Eye (tissue), 1 donor: ENCODE measurements around the gene LPCAT1.
A peak's percentile ranks its signal among the peaks of the same experiment; 100 is the strongest.

Source experiments
- DNase-seq: peaks from one replicate; pipeline ENCODE4 v3.0.0-alpha.2; 2015

Gene LPCAT1

DNA sequence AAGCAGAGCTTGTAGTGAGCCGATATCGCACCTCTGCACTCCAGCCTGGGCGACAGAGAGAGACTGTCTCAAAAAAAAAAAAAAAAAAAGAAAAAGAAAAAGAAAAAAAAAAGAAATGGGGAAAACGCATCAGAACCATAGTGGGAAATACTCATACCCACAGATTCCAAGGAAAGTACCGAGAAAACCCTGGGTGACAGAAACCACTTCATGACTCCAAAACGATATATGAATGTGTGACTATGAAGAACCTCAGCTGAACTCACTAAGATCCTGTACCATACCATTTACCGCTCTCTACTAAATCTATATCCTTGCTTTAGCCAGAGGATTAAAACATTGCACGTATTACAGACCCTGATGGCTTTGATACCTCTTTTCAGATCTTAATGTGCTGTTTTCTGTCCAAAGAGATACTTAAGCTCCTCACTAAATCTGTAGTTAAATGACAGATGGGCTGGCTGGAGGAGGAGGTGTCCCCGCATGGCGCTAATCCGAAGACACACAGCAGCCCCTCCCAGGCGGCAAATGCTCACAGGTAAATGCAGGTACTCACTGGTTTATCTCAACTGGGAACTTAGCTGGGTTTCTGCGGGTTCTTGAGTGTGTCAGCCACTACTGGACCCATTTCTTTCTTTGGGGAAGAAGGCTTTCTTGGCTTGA is 2.8 kb downstream of the LPCAT1 start:
- no peak for DNase-seq

DNA sequence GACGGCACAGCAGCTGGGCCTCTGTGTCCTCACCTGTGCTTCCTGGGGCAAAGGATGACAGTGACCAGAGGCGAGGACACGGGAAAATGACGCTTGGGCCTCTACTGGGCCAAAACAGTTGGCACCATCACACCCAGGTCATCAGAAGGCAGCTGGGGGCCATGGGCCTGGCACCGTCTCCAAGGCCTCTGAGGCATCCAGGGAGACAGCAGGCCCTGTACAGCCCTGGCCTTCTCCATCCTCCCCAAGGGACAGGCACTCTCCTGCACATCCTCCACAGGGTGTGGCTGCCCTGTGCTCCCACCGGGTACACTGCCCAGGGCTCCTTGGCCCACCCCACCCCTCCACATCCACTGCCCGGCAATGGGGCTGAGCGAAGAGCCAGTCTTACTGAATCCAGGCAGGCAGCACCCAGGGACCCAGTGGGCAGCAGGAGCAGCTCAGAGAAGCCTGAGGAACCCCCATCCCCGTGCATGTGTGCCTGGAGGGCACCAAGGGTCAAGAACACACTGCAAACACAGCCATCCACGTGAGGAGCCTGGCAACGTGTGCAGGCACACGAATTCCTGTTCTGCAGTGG is 4.0 kb downstream of the LPCAT1 start:
- DNase-seq, result no peak

DNA sequence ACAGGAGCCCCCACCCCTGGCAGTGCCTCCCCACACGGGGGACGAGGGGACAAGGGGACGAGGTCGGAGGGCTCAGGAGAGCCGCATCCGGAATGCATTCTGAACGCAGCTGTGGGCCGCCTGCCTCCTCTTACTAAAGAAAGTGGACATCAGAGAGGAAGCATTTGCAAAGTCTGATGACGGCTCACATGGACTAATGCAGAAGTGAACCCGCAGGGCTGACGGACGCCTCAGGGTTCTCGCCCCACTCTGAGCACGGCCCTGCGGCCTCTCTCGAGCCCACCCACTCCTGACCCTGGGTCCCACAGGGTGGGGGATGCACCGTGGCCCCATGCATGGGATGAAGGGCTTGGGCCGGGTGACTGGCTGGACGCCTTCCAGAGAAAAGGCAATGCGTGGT is 5.9 kb downstream of the LPCAT1 start:
- DNase-seq, result no peak

DNA sequence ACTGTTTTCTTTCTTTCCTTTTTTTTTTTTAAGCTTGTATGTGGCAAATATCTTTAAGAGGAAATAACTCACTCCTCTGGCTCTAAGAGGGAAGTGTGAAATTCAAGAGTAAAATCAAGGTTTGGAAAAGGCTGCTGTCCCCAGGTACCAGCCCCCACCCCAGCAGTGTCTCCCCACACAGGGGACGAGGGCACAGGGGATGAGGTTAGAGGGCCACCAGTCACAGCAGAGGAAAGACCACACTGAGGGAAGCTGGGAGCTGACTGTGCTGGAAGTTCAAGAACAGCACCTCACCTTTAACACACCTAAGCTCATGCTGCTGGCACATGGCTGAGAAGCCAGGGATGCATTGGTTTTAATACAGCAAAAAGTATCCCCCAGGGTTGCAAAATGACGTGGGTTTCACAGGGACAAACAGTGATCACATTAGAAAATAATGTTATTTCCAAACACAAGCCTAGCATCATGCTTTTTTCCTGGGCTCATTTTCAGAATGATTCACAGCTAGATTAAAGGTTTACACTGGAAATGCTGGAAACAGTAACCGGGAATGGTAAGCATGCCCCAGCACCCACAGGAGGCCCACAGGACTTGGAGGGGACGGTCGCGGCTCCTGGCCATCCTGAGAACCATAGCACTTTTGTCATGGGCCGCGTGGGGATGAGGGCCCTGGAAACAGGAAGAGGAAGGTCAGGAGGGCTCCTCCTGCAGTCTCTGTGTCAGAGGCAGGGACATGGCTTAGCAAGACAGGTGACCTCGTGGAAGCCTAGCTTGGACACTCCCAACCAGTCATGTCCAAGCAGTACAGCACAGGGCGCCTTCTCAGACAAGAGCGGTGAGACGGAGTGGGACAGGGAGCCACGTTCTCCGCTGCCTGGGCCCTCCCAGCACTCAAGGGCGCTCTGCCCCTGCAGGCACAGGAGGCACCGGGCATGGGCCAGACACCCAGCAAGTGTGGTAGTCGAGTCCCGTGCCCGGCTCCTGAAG is 6.9 kb downstream of the LPCAT1 start:
- DNase-seq, result no peak

DNA sequence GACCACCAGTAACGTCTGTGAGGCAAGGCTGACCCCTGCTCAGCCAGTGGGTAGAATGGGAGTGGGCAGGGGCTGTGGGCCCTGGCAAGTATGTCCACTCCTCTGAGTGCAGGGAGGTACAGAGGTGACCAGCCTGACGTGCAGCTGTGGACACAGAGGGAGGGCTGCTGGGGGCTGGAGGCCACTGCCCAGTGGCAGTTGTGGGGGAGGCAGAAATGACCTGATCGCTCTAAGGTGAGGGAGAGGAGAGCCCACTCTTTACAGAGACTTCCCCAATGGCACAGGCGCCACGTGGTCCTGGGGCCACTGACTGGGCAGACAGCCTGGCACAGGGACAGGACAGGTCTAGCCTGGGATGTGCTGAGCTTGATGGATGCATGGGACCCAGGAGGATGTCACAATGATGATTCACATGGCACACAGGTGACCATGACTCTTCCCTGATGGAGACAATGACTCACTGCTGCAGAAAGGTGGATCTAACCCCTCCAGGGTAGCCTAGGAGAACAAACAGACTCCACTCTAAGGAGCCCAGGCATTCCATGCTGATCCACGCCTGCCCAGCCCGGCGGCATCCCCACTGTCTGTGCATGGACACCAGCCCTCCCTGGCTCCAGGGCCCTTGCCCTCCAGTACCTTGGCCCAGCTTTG is 7.7 kb downstream of the LPCAT1 start:
- no peak for DNase-seq

DNA sequence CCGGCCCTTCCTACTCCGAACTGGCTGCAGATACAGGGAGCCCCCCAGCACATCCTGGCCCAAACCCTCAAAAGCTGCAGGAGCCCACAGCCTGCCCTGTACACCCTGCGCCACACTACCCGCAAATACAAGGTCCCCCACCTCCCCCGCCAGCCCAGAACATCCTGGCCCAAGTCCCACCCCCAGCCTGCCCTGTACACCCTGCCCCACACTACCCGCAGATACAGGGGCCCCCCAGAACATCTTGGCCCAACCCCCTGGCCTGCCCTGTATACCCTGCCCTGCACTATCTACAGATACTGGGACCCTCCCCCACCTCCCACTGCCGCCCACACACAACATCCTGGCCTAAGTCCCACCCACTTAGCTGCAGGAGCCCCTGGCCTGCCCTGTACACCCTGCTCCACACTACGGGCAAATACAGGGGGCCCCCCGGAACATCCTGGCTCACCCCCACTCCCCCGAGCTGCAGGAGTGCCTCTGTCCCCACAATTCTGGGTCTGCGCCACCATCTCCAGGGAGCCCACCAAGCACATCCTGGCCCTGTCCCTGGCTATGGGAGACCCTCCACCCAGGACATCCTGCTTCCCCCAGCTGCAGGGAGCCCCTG is 8.3 kb downstream of the LPCAT1 start:
- DNase-seq, result no peak

DNA sequence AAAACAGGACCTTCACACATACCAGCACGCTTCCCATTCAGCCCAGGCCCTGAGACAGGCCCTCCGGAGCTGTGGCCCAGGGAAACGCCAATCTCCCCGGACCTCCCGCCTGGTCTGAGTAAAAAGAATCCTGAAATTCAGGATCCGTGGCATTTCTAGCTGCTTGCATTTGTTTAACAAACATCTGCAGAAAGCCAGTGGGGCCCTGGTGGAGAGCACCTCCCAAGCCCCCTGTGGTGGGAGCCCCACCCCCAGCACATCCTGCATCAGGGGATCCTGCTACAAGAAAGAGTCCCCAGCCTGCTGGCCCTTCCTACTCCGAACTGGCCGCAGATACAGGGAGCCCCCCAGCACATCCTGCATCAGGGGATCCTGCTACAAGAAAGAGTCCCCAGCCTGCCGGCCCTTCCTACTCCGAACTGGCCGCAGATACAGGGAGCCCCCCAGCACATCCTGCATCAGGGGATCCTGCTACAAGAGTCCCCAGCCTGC is 8.9 kb downstream of the LPCAT1 start:
- peak; percentile 30 for DNase-seq

DNA sequence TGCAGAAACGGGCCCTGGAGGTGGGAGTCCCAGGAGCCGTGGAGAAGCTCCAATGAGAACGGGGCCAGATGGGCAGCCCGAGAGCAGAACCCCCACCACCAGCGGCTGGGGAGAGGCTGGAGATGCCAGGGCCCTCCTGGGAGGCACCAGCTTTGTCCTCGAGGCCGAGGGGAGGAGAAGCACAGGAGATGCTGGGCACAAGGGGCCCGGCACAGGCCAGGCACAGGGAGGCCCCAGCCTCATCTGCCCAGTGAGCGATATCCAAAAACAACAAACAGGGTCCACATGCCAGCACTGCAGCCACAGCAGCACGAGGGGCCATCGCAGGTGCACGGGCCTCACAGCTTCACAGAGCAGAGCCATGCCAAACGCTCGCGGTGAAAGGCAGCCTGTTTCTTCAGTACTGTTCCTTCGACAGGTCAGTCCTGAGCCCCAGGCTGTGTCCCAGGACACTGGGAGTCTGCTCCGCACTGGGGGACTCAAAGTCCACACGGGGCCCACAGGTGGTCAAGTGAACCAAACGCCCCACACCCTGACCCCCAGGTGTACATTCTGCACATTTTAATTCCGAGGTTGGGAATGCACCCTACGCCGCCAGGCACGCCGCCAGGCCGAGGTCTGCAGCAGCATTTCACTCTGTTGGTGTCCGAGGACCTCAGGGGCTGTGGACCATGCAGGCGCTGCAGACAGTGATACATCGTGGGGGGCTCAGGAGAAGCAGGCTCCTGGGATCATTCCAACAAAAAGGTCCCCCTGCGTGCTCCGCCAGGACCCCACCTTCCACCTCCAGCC is 9.5 kb downstream of the LPCAT1 start:
- no peak for DNase-seq

DNA sequence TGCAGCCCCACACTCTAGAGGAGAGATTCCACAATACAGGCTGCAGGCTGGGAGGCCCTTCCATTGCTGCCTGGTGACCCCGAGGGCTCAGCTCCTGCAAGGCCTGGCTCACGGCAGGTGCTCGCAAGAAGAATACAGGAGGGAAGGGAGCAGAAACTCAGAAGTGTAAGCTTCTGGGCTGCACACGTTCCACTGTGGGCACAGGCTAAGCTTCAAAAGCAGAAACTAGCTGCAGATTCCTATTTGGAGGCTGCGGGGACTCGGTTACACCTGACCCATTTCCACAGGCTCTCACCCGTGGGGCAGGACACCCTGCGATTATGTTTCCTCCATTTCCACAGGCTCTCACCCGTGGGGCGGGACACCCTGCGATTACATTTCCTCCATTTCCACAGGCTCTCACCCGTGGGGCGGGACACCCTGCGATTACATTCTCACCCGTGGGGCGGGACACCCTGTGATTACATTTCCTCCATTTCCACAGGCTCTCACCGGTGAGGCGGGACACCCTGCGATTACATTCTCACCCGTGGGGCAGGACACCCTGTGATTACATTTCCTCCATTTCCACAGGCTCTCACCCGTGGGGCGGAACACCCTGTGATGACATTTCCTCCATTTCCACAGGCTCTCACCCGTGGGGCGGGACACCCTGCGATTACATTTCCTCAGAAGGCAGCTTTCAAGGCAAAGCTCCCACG is 10.3 kb downstream of the LPCAT1 start:
- no peak for DNase-seq

DNA sequence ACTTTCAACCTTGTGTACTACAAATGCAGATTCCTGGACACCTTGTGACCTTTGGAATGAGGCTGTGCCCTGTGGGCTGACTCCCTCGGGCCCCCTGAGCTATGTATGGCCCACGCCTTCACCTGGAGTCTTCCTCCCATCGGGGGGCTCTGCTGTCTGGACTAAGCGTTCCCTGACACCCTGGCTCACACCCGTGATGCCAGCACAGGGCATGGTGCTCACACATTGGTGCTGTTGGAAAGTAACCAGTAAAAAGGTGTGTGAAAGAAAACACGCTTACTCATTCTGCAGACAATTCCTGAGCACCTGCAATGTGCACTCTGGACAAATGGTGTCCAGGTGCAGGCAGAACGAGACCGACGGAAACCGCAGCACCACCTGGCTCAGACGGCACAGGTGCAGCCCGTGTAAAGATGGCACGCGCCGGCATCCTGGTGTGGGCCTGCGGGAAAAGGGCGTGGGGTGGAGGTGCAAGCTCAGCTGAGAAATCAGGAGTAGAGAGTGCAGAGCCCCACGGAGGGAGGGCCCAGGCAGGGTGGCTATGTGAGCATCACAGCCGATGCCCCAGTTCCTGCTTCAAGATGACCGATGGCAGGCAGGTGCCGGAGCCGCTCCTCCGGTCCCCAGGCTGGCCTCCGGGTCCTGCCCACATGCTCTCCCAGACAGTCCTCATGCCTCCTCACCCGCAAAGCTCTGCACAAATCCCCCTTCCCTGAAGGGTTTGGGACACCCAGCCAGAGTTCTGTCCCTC is 11.0 kb downstream of the LPCAT1 start:
- no peak for DNase-seq

DNA sequence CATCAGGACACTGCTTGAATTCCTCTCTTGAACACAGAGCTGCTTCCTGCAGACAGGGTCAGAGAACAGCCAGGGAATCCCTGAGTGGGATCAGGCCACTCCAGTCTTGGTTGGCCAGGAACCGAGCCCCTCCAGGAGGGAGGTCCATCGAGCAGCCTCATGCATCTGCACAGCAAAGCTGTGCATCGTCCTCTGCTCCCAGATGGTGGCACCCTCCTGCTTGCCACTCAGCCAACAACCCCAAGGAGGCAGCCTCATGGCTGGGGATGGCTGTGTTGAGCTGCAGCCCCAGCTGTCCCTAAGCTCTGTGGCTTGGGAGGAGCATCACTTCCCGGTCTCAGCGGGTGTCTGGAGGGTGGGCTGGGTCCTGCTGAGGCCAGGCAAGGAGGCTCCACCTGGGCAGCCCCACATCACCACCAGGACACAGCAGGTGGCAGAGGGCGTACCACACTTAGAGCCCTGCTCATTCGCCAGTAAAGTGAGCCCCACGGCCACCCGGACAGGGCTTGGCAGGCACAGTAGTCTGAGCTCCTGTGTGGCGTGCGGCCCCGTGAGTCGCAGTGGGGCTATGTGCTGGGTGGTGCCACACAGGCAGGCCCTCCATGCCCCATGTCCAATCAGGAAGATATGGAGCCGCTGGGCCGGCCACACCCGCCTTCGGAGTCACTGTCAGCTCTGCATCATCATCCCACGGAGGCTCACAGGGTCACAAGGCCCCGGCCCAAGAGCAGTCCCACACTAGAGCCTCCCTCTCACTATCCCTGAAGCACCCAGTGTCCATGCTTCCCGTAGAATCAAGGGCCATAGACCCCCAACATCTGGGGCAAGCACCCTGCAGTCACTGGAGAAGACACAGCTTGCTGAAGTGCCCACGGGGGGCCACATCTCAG is 11.9 kb downstream of the LPCAT1 start:
- no peak for DNase-seq

DNA sequence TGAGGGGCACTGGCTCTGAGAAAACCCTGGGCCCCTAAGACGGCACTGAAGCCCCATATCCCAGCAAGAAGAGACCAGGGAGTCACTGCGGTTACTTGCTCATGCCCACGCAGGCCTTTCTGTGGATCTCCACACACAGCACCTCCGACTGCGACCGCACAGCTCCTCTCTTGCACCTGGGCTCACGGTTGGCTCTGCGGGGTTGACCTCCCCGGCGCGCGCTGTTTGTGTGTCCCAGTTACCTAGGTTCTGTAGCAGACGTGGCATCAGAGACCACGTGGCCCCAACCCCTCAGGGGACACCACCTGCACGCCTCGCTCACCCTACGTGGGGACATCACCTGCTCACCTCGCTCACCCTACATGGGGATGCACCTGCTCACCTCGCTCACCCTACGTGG is 12.7 kb downstream of the LPCAT1 start:
- DNase-seq, result no peak

DNA sequence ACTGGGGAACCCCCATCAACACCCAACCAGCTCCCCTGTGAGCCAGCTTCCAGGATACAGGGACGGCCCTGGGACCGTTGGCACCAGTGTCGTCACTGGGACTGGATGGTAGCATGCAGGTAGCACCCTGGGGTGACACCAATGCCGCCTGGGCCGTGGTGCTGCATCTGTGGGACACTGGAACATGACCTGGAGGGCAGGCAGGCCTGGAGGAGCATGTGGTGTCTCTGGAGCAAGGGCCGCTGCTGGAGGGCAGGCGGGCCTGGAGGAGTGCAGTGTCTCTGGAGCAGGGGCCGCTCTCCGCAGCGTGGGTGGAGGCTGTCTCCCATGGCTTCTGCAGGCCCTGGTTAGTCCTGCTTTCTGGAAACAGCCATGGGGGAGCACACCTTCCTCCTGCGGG is 13.1 kb downstream of the LPCAT1 start:
- no peak for DNase-seq

DNA sequence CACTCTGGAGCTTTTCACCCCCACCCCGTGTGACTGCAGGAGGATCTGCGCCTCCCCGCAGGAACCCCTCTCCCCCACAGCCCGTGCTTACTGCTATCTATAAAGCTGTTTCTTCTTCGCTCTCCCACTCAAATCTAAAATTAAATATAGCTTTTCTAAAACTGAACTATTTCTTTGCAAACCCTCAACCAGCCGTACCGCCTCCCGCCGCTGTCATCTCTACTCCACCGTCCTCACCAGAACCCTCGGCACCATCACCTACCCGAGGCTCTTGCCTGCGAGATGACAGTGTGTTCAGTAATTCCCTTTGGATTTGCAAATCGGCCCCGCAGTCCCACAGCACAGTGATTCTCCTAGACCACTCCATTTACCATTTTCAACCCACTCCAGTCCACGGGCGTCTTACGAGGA is 13.6 kb downstream of the LPCAT1 start:
- DNase-seq, result no peak

DNA sequence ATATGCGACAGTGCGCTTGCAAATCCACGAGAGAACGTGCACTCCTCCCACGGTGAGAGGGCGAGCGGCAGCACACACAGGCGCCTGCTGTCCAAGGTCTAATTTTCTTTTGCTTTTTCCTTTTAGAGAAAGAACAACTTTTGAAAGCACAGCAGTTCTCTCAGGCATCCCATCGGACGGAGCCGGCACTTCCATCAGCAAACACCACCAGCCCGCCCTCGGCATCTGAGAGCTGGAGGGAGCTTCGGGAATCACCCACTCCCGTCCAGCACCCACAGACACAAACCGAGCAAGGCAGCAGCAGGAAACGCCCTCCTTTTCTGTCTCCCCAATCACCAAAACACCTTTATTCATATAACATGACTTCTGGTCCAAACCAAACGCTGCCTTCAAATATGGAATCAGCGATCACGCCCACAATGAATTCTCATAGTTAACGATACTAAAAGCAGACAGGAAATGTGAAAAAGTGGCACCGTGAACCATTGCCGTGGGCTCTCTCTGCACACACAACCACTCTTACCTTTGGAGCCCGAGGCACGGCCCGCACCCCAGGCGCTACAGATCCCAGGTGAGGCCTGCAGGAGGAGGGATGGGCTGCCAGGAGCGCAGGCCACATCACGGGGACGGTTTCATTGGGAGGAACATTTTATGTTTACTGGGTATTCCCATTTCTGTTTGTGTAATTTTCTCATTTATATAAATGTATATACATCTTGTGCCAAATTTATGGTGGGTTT is 14.2 kb downstream of the LPCAT1 start:
- DNase-seq, result no peak

DNA sequence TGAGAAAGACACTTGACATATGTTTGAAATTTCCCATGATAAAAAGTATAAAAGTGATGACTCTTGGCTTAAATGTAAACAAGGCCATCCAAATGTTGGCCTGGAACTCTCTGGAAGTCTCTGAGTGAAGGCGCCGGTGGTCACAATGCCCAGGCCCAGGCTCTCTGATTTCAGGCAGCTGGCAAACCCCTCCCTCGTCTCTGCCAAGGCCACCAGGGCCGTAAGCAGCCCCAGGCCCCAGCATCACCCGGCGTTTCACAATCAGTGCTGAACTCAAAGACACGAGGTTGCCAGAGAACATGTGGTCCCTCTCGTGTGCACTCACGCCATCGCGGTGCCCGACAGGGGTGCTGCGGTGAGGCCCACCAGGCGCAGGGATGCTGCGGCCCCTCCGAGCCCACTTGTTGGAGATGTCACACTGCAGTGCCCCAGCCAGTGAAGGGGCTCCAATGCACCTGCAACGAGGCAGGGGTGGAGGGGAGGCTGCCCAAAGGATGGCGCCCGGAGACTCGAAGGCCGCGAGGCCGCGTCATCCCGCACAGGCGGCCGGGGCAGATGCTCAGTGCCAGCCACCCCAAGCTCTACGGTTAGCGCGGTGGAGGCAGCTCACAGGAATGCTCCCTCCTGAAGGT is 15.0 kb downstream of the LPCAT1 start:
- no peak for DNase-seq

DNA sequence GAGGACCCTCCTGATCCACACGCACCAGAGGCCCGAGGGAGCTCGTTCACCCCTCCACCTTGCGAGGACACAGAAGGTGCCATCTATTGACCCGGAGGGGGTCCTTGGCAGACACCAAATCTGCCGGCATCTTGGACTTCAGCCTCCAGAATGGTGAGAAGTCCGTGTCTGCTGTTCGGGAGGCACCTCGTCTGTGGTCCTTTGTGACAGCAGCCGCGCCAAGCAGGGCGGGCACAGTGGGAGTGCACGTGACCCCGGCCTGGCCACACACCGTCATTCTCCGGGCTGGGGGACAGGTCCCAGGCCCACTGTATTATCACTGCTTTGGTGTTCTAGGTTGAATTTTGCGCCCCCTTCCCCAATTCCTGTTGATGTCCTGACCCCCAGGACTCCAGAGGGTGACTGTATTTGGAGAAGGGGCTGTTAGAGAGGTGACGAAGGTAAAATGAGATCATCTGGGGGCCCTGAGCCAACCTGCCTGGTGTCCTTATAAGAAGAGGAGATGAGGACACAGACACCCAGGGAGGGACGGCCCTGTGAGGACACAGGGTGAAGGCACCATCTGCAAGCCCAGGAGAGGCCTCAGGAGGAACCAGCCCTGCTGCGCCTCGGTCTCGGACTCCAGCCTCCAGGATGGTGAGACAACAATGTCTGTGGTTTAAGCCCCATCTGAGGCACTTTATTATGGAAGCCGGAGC is 15.7 kb downstream of the LPCAT1 start:
- no peak for DNase-seq
